GM12891 (cell line): ENCODE measurements around the gene CETP.

ENCODE experiments used
- PAX5 ChIP-seq: IDR thresholded peaks from 2 replicates; pipeline ENCODE4 v1.6.1; 2011; ENCODE audit warnings: low read length, moderate library complexity, mild to moderate bottlenecking; ENCODE audit not compliant: insufficient read depth, severe bottlenecking
- POLR2A ChIP-seq: IDR thresholded peaks from 2 replicates; pipeline ENCODE4 v1.6.1; 2011; ENCODE audit warnings: low read depth, low read length, control low read depth
- POLR2AphosphoS5 ChIP-seq: IDR thresholded peaks from 2 replicates; pipeline ENCODE4 v1.6.1; 2011; ENCODE audit warnings: low read depth, low read length, control low read depth
- POU2F2 ChIP-seq: IDR thresholded peaks from 2 replicates; pipeline ENCODE4 v1.6.1; 2011; ENCODE audit warnings: low read depth, mild to moderate bottlenecking, control low read depth, low read length, moderate library complexity
- SPI1 ChIP-seq: IDR thresholded peaks from 2 replicates; pipeline ENCODE4 v1.6.1; 2011; ENCODE audit warnings: low read depth, low read length, control low read depth
- TAF1 ChIP-seq: IDR thresholded peaks from 2 replicates; pipeline ENCODE4 v1.6.1; 2011; ENCODE audit warnings: low read depth, low read length, control low read depth

GRCh38 chr16:56982695-56983094 is 20.9 kb downstream of the CETP start:
- TF ChIP-seq POLR2A (no peak), POLR2AphosphoS5 (no peak), TAF1 (no peak), SPI1 (no peak), POU2F2 (no peak), PAX5 (no peak)
